Kidney (tissue), 14 donors: ENCODE results near the gene TTC39B. TPM values are rescaled to one million over a fixed set of nuclear protein-coding genes. Genes with fewer than 3 reads are reported as not detected.
"Not testable (repeated sequence)": the region's sequence is repeated elsewhere in the genome, so short reads cannot be mapped to it uniquely, and the experiment has no call there.

ENCODE experiments used
- DNase-seq, 5 donors: peaks; one replicate each; pipeline ENCODE4 v3.0.0-alpha.2; 2013 to 2020
- FAIRE-seq: peaks from 2 replicates; lab custom pipeline; 2012; peaks lifted over from hg19 to GRCh38; lab: Jason Lieb, UNC
- H3K27ac ChIP-seq, 2 donors: one replicate each; pipeline ENCODE4 v1.7.0; 2013; ENCODE audit warnings: low read depth in 2 of 2, low read length in 2 of 2, inconsistent platforms in 1 of 2
- H3K27me3 ChIP-seq: one replicate; pipeline ENCODE4 v1.7.1; 2013; ENCODE audit warnings: low read length, inconsistent platforms; ENCODE audit not compliant: control insufficient read depth, insufficient read depth
- H3K36me3 ChIP-seq, 3 donors: one replicate each; pipeline versions ENCODE4 v1.7.0 to v1.7.1; 2013; ENCODE audit warnings: low read length in 3 of 3, control low read depth in 1 of 3, inconsistent platforms in 1 of 3; ENCODE audit not compliant: insufficient read depth in 3 of 3, control insufficient read depth in 2 of 3
- H3K4me1 ChIP-seq, 3 donors: one replicate each; pipeline versions ENCODE4 v1.7.0 to v1.7.1; 2013; ENCODE audit warnings: low read length in 3 of 3, inconsistent platforms in 1 of 3, low read depth in 1 of 3; ENCODE audit not compliant: control insufficient read depth in 2 of 3, insufficient read depth in 2 of 3
- H3K4me3 ChIP-seq, 3 donors: one replicate each; pipeline versions ENCODE4 v1.7.0 to v1.8.1; 2013; ENCODE audit warnings: low read length in 3 of 3, control low read depth in 1 of 3, inconsistent platforms in 1 of 3
- H3K9ac ChIP-seq, 3 donors: one replicate each; pipeline versions ENCODE4 v1.7.0 to v1.7.1; 2013; ENCODE audit warnings: low read length in 3 of 3, control low read depth in 1 of 3, inconsistent platforms in 1 of 3
- H3K9me3 ChIP-seq, 3 donors: one replicate each; pipeline versions ENCODE4 v1.7.0 to v1.7.1; 2013; ENCODE audit warnings: low read length in 3 of 3, control low read depth in 1 of 3, inconsistent platforms in 1 of 3; ENCODE audit not compliant: control insufficient read depth in 2 of 3, insufficient read depth in 1 of 3
- intact Hi-C: fragments of 100-400 bp; cut with DNase I; formaldehyde crosslinking; loops from one replicate; pipeline ENCODE4 v1.11.1; 2022
- polyA plus RNA-seq: library from polyadenylated mRNA; stranded (reverse); fragments of 350-450 nt; fragmentation: Illumina TruSeq; extraction: RNeasy Lipid Tissue Mini Kit (QIAGEN cat#74804); gene quantifications from one replicate; pipeline ENCODE4 v1.2.3, GENCODE V29; 2014; ENCODE audit warnings: low read depth, low replicate concordance; ENCODE audit not compliant: insufficient read depth
- total RNA-seq: library from RNA; stranded (reverse); fragmentation: NEBNext Ultra II Directional; extraction: Animal tissue kit (Norgen Biotek cat#: 25700); gene quantifications from one replicate; pipeline ENCODE4 v1.2.1, GENCODE V29; 2021
- TF ChIP-seq, protein P1 (sequence below): IDR thresholded peaks from 3 replicates; pipeline ENCODE4 v1.5.1; 2012; ENCODE audit warnings: mild to moderate bottlenecking, moderate library complexity, borderline replicate concordance; ENCODE audit not compliant: insufficient read depth; ENCODE audit errors: extremely low read depth
- donor health status: control.
- donor health status: control.
- donor health status: control.
- donor health status: control.
- donor health status: control.
- donor health status: DM: yes; HTN: yes; CAD: no.
- donor health status: Normal renal cell carcinoma (clear cell type).

TTC39B gene
- total and polyA plus RNA-seq, 2 donors from 2014 or later, result 4.9 to 22.0 TPM

DNA sequence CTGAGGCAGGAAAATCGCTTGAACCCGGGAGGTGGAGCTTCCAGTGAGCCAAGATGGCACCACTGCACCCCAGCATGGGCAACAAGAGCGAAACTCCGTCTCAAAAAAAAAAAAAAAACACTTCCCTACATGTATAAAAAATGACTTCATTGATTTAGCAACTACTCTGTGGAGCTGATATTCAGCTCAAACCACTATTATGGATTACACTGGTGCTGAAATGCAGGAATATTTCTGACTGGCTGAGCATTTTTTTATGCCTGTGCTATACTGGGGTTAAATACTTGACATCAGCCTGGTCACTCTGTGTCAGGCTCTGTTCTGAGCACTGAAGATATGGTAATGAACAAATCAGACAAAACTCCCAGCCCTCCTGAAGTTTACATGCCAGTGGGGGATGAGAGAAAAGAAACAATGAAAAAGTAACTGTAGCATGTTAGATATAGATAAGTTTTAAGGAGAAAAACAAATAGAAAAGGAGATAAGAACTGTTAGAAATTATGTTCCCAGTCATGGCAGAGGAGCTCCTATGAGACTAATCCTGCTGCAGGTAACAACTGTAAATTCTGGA, 22.6 kb upstream of the TTC39B start:
- no peak overlapping the region for H3K9ac ChIP-seq
- TF ChIP-seq, protein P1, sequence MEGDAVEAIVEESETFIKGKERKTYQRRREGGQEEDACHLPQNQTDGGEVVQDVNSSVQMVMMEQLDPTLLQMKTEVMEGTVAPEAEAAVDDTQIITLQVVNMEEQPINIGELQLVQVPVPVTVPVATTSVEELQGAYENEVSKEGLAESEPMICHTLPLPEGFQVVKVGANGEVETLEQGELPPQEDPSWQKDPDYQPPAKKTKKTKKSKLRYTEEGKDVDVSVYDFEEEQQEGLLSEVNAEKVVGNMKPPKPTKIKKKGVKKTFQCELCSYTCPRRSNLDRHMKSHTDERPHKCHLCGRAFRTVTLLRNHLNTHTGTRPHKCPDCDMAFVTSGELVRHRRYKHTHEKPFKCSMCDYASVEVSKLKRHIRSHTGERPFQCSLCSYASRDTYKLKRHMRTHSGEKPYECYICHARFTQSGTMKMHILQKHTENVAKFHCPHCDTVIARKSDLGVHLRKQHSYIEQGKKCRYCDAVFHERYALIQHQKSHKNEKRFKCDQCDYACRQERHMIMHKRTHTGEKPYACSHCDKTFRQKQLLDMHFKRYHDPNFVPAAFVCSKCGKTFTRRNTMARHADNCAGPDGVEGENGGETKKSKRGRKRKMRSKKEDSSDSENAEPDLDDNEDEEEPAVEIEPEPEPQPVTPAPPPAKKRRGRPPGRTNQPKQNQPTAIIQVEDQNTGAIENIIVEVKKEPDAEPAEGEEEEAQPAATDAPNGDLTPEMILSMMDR, result no peak
- no peak for FAIRE-seq
- H3K27me3 ChIP-seq, result no peaks in the 10 kb centered on the region
- no peaks in the 10 kb centered on the region for H3K9me3 ChIP-seq
- no peaks in the 10 kb centered on the region for H3K36me3 ChIP-seq
- peaks cover 0 to 16% (median 2%) of the 10 kb centered on the region in 3 donors for H3K4me1 ChIP-seq
- DNase-seq, result no peak
- intact Hi-C loops, result no loop called here
- H3K4me3 ChIP-seq, result no peak overlapping the region
- no peak overlapping the region for H3K27ac ChIP-seq

DNA sequence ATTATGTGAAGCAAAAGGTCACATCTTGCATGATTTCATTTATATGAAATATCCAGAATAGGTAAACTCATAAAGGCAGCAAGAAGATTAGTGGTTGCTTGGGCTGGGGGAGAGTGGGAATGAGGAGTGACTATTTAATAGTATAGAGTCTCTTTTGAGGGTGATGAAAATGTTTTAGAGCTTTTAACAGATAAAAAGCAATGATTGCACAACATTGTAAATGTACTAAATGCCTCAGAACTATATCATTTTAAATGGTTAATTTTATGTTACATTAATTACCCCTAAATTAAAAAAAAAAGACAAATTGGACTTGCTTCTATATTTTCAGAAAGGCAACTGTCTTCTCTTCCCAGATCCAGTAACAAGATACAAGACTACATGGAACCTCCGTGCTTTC, 21.9 kb upstream of the TTC39B start:
- no peak for FAIRE-seq
- intact Hi-C loops, result no loop called here
- no peak overlapping the region for H3K27ac ChIP-seq
- no peaks in the 10 kb centered on the region for H3K9me3 ChIP-seq
- TF ChIP-seq, protein P1, result no peak
- H3K9ac ChIP-seq, result no peak overlapping the region
- DNase-seq, result no peak
- H3K27me3 ChIP-seq, result no peaks in the 10 kb centered on the region
- no peak overlapping the region for H3K4me3 ChIP-seq
- no peaks in the 10 kb centered on the region for H3K36me3 ChIP-seq
- peaks cover 0 to 16% (median 2%) of the 10 kb centered on the region in 3 donors for H3K4me1 ChIP-seq

DNA sequence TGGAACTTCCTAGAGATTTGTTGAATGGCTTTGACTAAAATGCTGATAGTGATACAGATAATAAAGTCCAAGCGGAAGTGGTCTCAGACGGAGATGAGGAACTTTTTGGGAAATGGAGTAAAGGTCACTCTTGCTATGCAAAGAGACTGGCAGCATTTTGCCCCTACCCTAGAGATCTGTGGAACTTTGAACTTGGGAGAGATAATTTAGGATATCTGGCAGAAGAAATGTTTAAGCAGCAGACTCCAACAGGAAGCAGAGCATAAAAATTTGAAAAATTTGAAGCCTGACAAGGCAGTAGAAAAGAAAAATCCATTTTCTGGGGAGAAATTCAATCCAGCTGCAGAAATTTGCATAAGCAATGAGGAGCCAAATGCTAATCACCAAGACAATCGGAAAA, 15.7 kb upstream of the TTC39B start:
- H3K27ac ChIP-seq, H3K4me1 ChIP-seq, H3K4me3 ChIP-seq, H3K9me3 ChIP-seq, H3K36me3 ChIP-seq, FAIRE-seq, intact Hi-C loops, H3K9ac ChIP-seq, H3K27me3 ChIP-seq, DNase-seq: not testable (repeated sequence)

GRCh38 chr9:15319661-15320060, 12.6 kb upstream of the TTC39B start:
- H3K9ac ChIP-seq, FAIRE-seq, DNase-seq, H3K27me3 ChIP-seq, H3K27ac ChIP-seq, H3K4me3 ChIP-seq, H3K36me3 ChIP-seq, H3K9me3 ChIP-seq, H3K4me1 ChIP-seq, intact Hi-C loops: not testable (repeated sequence)
